ENCODE results near the gene NOS1AP.

The NOS1AP gene

GRCh38 chr1:162251102-162251501 lies 181.6 kb downstream of the NOS1AP start:
- DNase-seq (ENCODE audit: low read depth in 2 of 2): no peak

- no peak for DNase-seq (ENCODE audit: low read depth in 2 of 2)
Measured at GRCh38 chr1:162252214-162252613, 182.7 kb downstream of the NOS1AP start.

GRCh38 chr1:162253790-162254189 lies 184.3 kb downstream of the NOS1AP start:
- no peak for DNase-seq (ENCODE audit: low read depth in 2 of 2)

GRCh38 chr1:162256287-162256686 lies 186.8 kb downstream of the NOS1AP start:
- no peak for DNase-seq (ENCODE audit: low read depth in 2 of 2)

- DNase-seq (ENCODE audit: low read depth in 2 of 2): no peak
Measured at GRCh38 chr1:162258394-162258793, 188.9 kb downstream of the NOS1AP start.

GRCh38 chr1:162259894-162260455 lies 190.5 kb downstream of the NOS1AP start:
- no peak for DNase-seq (ENCODE audit: low read depth in 2 of 2)

- DNase-seq (ENCODE audit: low read depth in 2 of 2): no peak
Measured at GRCh38 chr1:162264108-162264507, 194.6 kb downstream of the NOS1AP start.

GRCh38 chr1:162265983-162266382 lies 196.5 kb downstream of the NOS1AP start:
- DNase-seq (ENCODE audit: low read depth in 2 of 2): no peak

GRCh38 chr1:162270016-162270770 lies 200.7 kb downstream of the NOS1AP start:
- DNase-seq (ENCODE audit: low read depth in 2 of 2): no peak

- DNase-seq (ENCODE audit: low read depth in 2 of 2): no peak
Measured at GRCh38 chr1:162271972-162272371, 202.5 kb downstream of the NOS1AP start.

GRCh38 chr1:162272419-162272818 lies 202.9 kb downstream of the NOS1AP start:
- no peak for DNase-seq (ENCODE audit: low read depth in 2 of 2)

GRCh38 chr1:162275622-162276175 lies 206.2 kb downstream of the NOS1AP start:
- DNase-seq (ENCODE audit: low read depth in 2 of 2): no peak

- DNase-seq (ENCODE audit: low read depth in 2 of 2): no peak
Measured at GRCh38 chr1:162276493-162276892, 207.0 kb downstream of the NOS1AP start.

GRCh38 chr1:162279136-162279498 lies 209.6 kb downstream of the NOS1AP start:
- no peak for DNase-seq (ENCODE audit: low read depth in 2 of 2)

GRCh38 chr1:162281426-162281825 lies 211.9 kb downstream of the NOS1AP start:
- DNase-seq (ENCODE audit: low read depth in 2 of 2): no peak

- no peak for DNase-seq (ENCODE audit: low read depth in 2 of 2)
Measured at GRCh38 chr1:162283657-162284056, 214.2 kb downstream of the NOS1AP start.

- no peak for DNase-seq (ENCODE audit: low read depth in 2 of 2)
Measured at GRCh38 chr1:162284206-162284955, 214.9 kb downstream of the NOS1AP start.

- DNase-seq (ENCODE audit: low read depth in 2 of 2): no peak
Measured at GRCh38 chr1:162285149-162285561, 215.7 kb downstream of the NOS1AP start.

GRCh38 chr1:162291000-162291399 lies 221.5 kb downstream of the NOS1AP start:
- DNase-seq (ENCODE audit: low read depth in 2 of 2): no peak

GRCh38 chr1:162292422-162292849 lies 222.9 kb downstream of the NOS1AP start:
- DNase-seq (ENCODE audit: low read depth in 2 of 2): no peak

- DNase-seq (ENCODE audit: low read depth in 2 of 2): no peak
Measured at GRCh38 chr1:162293073-162293692, 223.7 kb downstream of the NOS1AP start.

GRCh38 chr1:162294015-162294414 lies 224.5 kb downstream of the NOS1AP start:
- no peak for DNase-seq (ENCODE audit: low read depth in 2 of 2)

Measured in stimulated activated CD4-positive, alpha-beta T cell treated with anti-CD3 and anti-CD28 coated beads, Interleukin-15, amount 100 ng/mL, for 48 hours (primary cell).